Activated CD8-positive, alpha-beta T cell treated with anti-CD3 and anti-CD28 coated beads, Interleukin-2, amount 10 ng/mL, durations not matched to agents 7 days and 5 days (primary cell): ENCODE data around the gene SCD5. TPM values are rescaled to one million over a fixed set of nuclear protein-coding genes. Genes with fewer than 3 reads are reported as not detected.

Source experiments
- ATAC-seq: fragments of 150-1000 bp; cut with Tn5 transposase; one replicate; pipeline ENCODE4 v1.10.0; 2021; ENCODE audit warnings: moderate library complexity
- CTCF ChIA-PET: fragments of 350-600 bp; sonication (Branson Sonifier 250); formaldehyde crosslinking; loops from one replicate; lab custom pipeline; 2021; ENCODE audit warnings: antibody characterized with exemption; lab: Charles Lee
- POLR2A ChIA-PET: fragments of 350-600 bp; sonication (Branson Sonifier 250); formaldehyde crosslinking; loops from one replicate; lab custom pipeline; 2021; ENCODE audit warnings: antibody characterized with exemption; lab: Charles Lee
- DNase-seq: peaks from one replicate; pipeline ENCODE4 v3.0.0-alpha.2; 2020
- H3K27ac Mint-ChIP-seq: one replicate; pipeline ENCODE4 v1.8.0; 2021; ENCODE audit warnings: mild to moderate bottlenecking, mixed read lengths
- H3K27me3 Mint-ChIP-seq: one replicate; pipeline ENCODE4 v1.8.0; 2021; ENCODE audit warnings: low read depth, mixed read lengths
- H3K36me3 Mint-ChIP-seq: one replicate; pipeline ENCODE4 v1.8.0; 2021; ENCODE audit warnings: low read depth, mixed read lengths
- H3K4me1 Mint-ChIP-seq: one replicate; pipeline ENCODE4 v1.8.0; 2021; ENCODE audit warnings: low read depth, mixed read lengths
- H3K4me3 Mint-ChIP-seq: one replicate; pipeline ENCODE4 v1.8.0; 2021; ENCODE audit warnings: mild to moderate bottlenecking, mixed read lengths
- H3K9me3 Mint-ChIP-seq: one replicate; pipeline ENCODE4 v1.8.0; 2022; ENCODE audit warnings: mixed read lengths; ENCODE audit not compliant: insufficient read depth
- total RNA-seq, 2 experiments: library from RNA; stranded (reverse); gene quantifications; one replicate each; pipeline ENCODE4 v1.2.3, GENCODE V29; 2021

SCD5 gene
- total RNA-seq, 2 experiments from 2014 or later: 2.9 to 3.1 TPM

- ATAC-seq (no peak), DNase-seq (no peak)
- Mint-ChIP-seq H3K27me3 (peaks cover 19% of the 10 kb centered on the region), H3K36me3 (no peaks in the 10 kb centered on the region), H3K27ac (no peak overlapping the region), H3K9me3 (no peaks in the 10 kb centered on the region), H3K4me3 (no peak overlapping the region), H3K4me1 (no peaks in the 10 kb centered on the region)
- CTCF ChIA-PET: no interaction called here
- POLR2A ChIA-PET: no interaction called here
Observed at GRCh38 chr4:82666970-82667665, 131.5 kb downstream of the SCD5 start.

GRCh38 chr4:82661181-82661992, 137.2 kb downstream of the SCD5 start:
- ATAC-seq (no peak), DNase-seq (no peak)
- H3K27ac Mint-ChIP-seq: no peak overlapping the region
- H3K9me3 Mint-ChIP-seq: no peaks in the 10 kb centered on the region
- peaks cover 14% of the 10 kb centered on the region for H3K27me3 Mint-ChIP-seq
- ChIA-PET POLR2A (no interaction called here), CTCF (interaction anchor here (0.9 kb wide), 1 partner anchor 78 kb away, joined by 4 read pairs; no protein-coding TSS in a partner anchor)
- no peaks in the 10 kb centered on the region for H3K36me3 Mint-ChIP-seq
- no peak overlapping the region for H3K4me3 Mint-ChIP-seq
- no peaks in the 10 kb centered on the region for H3K4me1 Mint-ChIP-seq

- ChIA-PET POLR2A (no interaction called here), CTCF (no interaction called here)
- DNase-seq: no peak
- no peaks in the 10 kb centered on the region for H3K27me3 Mint-ChIP-seq
- ATAC-seq: no peak
- no peak overlapping the region for H3K4me3 Mint-ChIP-seq
- H3K9me3 Mint-ChIP-seq: no peaks in the 10 kb centered on the region
- no peaks in the 10 kb centered on the region for H3K4me1 Mint-ChIP-seq
- no peak overlapping the region for H3K27ac Mint-ChIP-seq
- no peaks in the 10 kb centered on the region for H3K36me3 Mint-ChIP-seq
Observed at GRCh38 chr4:82652062-82652461, 146.5 kb downstream of the SCD5 start.

GRCh38 chr4:82650868-82651267, 147.7 kb downstream of the SCD5 start:
- Mint-ChIP-seq H3K9me3 (no peaks in the 10 kb centered on the region), H3K4me1 (no peaks in the 10 kb centered on the region), H3K36me3 (no peaks in the 10 kb centered on the region), H3K27ac (no peak overlapping the region), H3K4me3 (no peak overlapping the region), H3K27me3 (no peaks in the 10 kb centered on the region)
- ChIA-PET POLR2A (no interaction called here), CTCF (no interaction called here)
- no peak for ATAC-seq
- no peak for DNase-seq

GRCh38 chr4:82648356-82648755, 150.2 kb downstream of the SCD5 start:
- H3K36me3 Mint-ChIP-seq: no peaks in the 10 kb centered on the region
- H3K4me1 Mint-ChIP-seq: no peaks in the 10 kb centered on the region
- POLR2A ChIA-PET: no interaction called here
- H3K4me3 Mint-ChIP-seq: no peak overlapping the region
- ATAC-seq (no peak), DNase-seq (no peak)
- no peak overlapping the region for H3K27ac Mint-ChIP-seq
- no peaks in the 10 kb centered on the region for H3K9me3 Mint-ChIP-seq
- H3K27me3 Mint-ChIP-seq: peaks cover 3% of the 10 kb centered on the region
- CTCF ChIA-PET: no interaction called here

GRCh38 chr4:82645936-82646565, 152.5 kb downstream of the SCD5 start:
- ATAC-seq (no peak), DNase-seq (no peak)
- no peak overlapping the region for H3K27ac Mint-ChIP-seq
- CTCF ChIA-PET: no interaction called here
- H3K36me3 Mint-ChIP-seq: no peaks in the 10 kb centered on the region
- H3K4me3 Mint-ChIP-seq: no peak overlapping the region
- H3K27me3 Mint-ChIP-seq: peaks cover 3% of the 10 kb centered on the region
- no peaks in the 10 kb centered on the region for H3K9me3 Mint-ChIP-seq
- H3K4me1 Mint-ChIP-seq: no peaks in the 10 kb centered on the region
- POLR2A ChIA-PET: no interaction called here

GRCh38 chr4:82644734-82645126, 153.9 kb downstream of the SCD5 start:
- POLR2A ChIA-PET: no interaction called here
- H3K27ac Mint-ChIP-seq: no peak overlapping the region
- no peak for DNase-seq
- no peak for ATAC-seq
- CTCF ChIA-PET: no interaction called here
- H3K36me3 Mint-ChIP-seq: no peaks in the 10 kb centered on the region
- H3K4me1 Mint-ChIP-seq: no peaks in the 10 kb centered on the region
- peaks cover 3% of the 10 kb centered on the region for H3K27me3 Mint-ChIP-seq
- no peak overlapping the region for H3K4me3 Mint-ChIP-seq
- no peaks in the 10 kb centered on the region for H3K9me3 Mint-ChIP-seq

GRCh38 chr4:82643994-82644733, 154.4 kb downstream of the SCD5 start:
- ChIA-PET POLR2A (no interaction called here), CTCF (no interaction called here)
- Mint-ChIP-seq H3K4me1 (no peaks in the 10 kb centered on the region), H3K4me3 (no peak overlapping the region), H3K27me3 (peaks cover 3% of the 10 kb centered on the region), H3K27ac (no peak overlapping the region), H3K36me3 (no peaks in the 10 kb centered on the region), H3K9me3 (no peaks in the 10 kb centered on the region)
- no peak for ATAC-seq
- no peak for DNase-seq

GRCh38 chr4:82642331-82642730, 156.3 kb downstream of the SCD5 start:
- Mint-ChIP-seq H3K9me3 (no peaks in the 10 kb centered on the region), H3K36me3 (no peaks in the 10 kb centered on the region), H3K27ac (no peak overlapping the region), H3K4me1 (peaks cover 3% of the 10 kb centered on the region), H3K4me3 (no peak overlapping the region), H3K27me3 (peaks cover 3% of the 10 kb centered on the region)
- no peak for DNase-seq
- no peak for ATAC-seq
- POLR2A ChIA-PET: interaction anchor here (0.7 kb wide), 1 partner anchor 17 kb away, joined by 3 read pairs; no protein-coding TSS in a partner anchor
- CTCF ChIA-PET: no interaction called here

GRCh38 chr4:82640540-82640939, 158.1 kb downstream of the SCD5 start:
- ATAC-seq (no peak), DNase-seq (no peak)
- Mint-ChIP-seq H3K27ac (no peak overlapping the region), H3K27me3 (peaks cover 3% of the 10 kb centered on the region), H3K9me3 (no peaks in the 10 kb centered on the region), H3K4me3 (no peak overlapping the region), H3K4me1 (peaks cover 3% of the 10 kb centered on the region), H3K36me3 (no peaks in the 10 kb centered on the region)
- CTCF ChIA-PET: no interaction called here
- POLR2A ChIA-PET: no interaction called here

GRCh38 chr4:82639971-82640370, 158.6 kb downstream of the SCD5 start:
- DNase-seq: no peak
- Mint-ChIP-seq H3K4me3 (no peak overlapping the region), H3K27ac (no peak overlapping the region), H3K27me3 (peaks cover 3% of the 10 kb centered on the region), H3K36me3 (no peaks in the 10 kb centered on the region), H3K4me1 (peaks cover 3% of the 10 kb centered on the region), H3K9me3 (no peaks in the 10 kb centered on the region)
- no peak for ATAC-seq
- ChIA-PET CTCF (no interaction called here), POLR2A (no interaction called here)
